ENCODE data around the gene CCDC9B. TPM values are rescaled to one million over a fixed set of nuclear protein-coding genes. Genes with fewer than 3 reads are reported as not detected.
A peak's percentile ranks its signal among the peaks of the same experiment; 100 is the strongest.

Gene CCDC9B
- total RNA-seq, 2 donors from 2014 or later: 1.6 to 2.8 TPM

DNA sequence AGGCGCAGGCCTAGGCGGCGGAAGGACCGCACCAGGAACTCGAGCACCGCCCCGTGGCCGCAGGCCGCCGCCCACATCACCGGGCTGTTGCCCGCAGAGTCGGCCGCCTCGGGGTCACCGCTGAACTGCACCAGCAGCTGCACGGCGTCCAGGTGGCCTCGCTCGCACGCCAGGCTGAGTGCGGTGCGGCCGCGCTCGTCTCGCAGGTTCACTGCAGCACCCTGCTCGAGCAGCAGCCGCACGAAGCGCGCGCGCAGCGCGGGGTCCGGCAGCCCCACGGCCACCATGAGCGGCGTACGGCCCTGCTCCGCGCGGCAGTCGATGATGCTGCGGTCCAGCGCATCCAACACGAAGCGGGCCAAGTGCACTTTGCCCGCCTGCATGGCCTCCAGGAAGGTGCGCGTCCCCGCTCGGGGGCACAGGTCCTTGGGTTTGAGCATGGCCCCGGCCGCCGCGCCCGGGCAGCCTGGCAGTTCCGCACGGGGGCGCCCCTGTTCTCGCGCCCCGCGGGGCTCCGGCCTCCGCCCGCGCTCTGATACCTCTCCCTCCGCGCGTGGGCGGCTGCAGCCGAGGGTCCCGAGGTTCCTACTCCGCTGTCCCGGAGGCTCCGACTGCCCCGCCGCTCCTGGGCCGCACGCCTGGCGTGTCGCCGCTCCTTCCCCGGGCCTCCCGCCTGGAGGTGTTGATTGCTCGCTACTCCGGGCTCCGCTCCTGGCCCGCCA lies 58.4 kb downstream of the CCDC9B start:
- Mint-ChIP-seq H3K9me3 (no peaks in the 10 kb centered on the region), H3K36me3 (no peaks in the 10 kb centered on the region), H3K27ac (no peak overlapping the region)
- DNase-seq (ENCODE audit: low spot score in 2 of 2): peak in 1 of 2 donors; percentile 71
- peak; percentile 57 to 73 for ATAC-seq

DNA sequence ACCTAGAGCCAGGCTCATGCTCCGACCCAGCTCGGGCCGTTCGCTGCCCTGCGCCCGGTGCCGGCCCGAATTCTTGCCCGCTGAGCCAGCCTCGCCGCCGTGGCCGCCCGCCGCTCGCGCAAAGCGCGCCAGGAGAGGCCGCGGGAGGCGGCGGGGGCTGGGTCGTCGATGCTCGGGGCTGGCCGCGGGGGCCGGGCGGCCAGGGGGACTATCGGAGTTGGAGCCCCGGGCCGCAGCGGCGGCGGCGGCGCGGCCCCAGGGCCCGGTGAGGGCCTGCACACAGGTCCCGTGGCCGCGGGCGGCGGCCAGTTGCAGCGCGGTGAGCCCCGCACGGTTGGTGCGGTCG lies 59.0 kb downstream of the CCDC9B start:
- H3K27ac Mint-ChIP-seq: no peak overlapping the region
- H3K9me3 Mint-ChIP-seq: no peaks in the 10 kb centered on the region
- ATAC-seq: no peak

More for the DNA sequence above, 59.0 kb downstream of the CCDC9B start:
- DNase-seq (ENCODE audit: low spot score in 2 of 2): no peak
- H3K36me3 Mint-ChIP-seq: no peaks in the 10 kb centered on the region

Other genes starting within 250 kb of the CCDC9B start
- gene BMF, start 232.1 kb downstream of the CCDC9B start, total RNA-seq: 10 to 100 TPM; 10.8 to 11.6 TPM
- gene BUB1B, start 179.9 kb downstream of the CCDC9B start, total RNA-seq: 100 to 1,000 TPM in 1 of 2 donors, 10 to 100 TPM in 1; 98.9 to 141 TPM
- under 1 TPM; 0.29 to 0.30 TPM for gene PAK6, start 101.9 kb downstream of the CCDC9B start, total RNA-seq
- not detected for gene ANKRD63, start 57.9 kb downstream of the CCDC9B start, total RNA-seq
- 10 to 100 TPM; 63.5 to 91.5 TPM for gene PLCB2, start 33.0 kb downstream of the CCDC9B start, total RNA-seq
- gene INAFM2, start 17.2 kb downstream of the CCDC9B start, total RNA-seq: 10 to 100 TPM in 1 of 2 donors, 1 to 10 TPM in 1; 5.8 to 14.2 TPM
- gene PHGR1, start 10.1 kb upstream of the CCDC9B start, total RNA-seq: not detected
- under 1 TPM; 0.06 to 0.50 TPM for gene DISP2, start 17.3 kb upstream of the CCDC9B start, total RNA-seq
- gene KNSTRN, start 41.8 kb upstream of the CCDC9B start, total RNA-seq: 10 to 100 TPM; 48.6 to 96.4 TPM
- gene IVD, start 64.9 kb upstream of the CCDC9B start, total RNA-seq: 10 to 100 TPM; 45.2 to 66.9 TPM
- 10 to 100 TPM; 14.6 to 15.1 TPM for gene BAHD1, start 100.0 kb upstream of the CCDC9B start, total RNA-seq
- 1 to 10 TPM; 1.6 to 6.7 TPM for gene CHST14, start 130.0 kb upstream of the CCDC9B start, total RNA-seq
- 10 to 100 TPM; 24.1 to 25.0 TPM for gene CCDC32, start 224.1 kb upstream of the CCDC9B start, total RNA-seq
- 10 to 100 TPM; 10.1 to 12.7 TPM for gene RPUSD2, start 228.4 kb upstream of the CCDC9B start, total RNA-seq

Measured in activated naive CD4-positive, alpha-beta T cell treated with anti-CD3 and anti-CD28 coated beads, Interleukin-2, amount 50 U/mL, for 72 hours (primary cell).